ENCODE measurements around the gene OTOG.

Gene OTOG, protein sequence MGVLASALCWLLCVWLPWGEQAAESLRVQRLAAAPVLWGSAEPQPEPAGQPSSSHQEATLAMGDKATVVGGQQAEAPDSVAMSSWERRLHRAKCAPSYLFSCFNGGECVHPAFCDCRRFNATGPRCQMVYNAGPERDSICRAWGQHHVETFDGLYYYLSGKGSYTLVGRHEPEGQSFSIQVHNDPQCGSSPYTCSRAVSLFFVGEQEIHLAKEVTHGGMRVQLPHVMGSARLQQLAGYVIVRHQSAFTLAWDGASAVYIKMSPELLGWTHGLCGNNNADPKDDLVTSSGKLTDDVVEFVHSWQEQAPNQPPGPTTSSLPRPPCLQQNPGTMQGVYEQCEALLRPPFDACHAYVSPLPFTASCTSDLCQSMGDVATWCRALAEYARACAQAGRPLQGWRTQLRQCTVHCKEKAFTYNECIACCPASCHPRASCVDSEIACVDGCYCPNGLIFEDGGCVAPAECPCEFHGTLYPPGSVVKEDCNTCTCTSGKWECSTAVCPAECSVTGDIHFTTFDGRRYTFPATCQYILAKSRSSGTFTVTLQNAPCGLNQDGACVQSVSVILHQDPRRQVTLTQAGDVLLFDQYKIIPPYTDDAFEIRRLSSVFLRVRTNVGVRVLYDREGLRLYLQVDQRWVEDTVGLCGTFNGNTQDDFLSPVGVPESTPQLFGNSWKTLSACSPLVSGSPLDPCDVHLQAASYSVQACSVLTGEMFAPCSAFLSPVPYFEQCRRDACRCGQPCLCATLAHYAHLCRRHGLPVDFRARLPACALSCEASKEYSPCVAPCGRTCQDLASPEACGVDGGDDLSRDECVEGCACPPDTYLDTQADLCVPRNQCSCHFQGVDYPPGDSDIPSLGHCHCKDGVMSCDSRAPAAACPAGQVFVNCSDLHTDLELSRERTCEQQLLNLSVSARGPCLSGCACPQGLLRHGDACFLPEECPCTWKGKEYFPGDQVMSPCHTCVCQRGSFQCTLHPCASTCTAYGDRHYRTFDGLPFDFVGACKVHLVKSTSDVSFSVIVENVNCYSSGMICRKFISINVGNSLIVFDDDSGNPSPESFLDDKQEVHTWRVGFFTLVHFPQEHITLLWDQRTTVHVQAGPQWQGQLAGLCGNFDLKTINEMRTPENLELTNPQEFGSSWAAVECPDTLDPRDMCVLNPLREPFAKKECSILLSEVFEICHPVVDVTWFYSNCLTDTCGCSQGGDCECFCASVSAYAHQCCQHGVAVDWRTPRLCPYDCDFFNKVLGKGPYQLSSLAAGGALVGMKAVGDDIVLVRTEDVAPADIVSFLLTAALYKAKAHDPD (N-terminal part only)

GRCh38 chr11:17547051-17547577 is at the start of gene OTOG:
OTOG (plus strand) TSS chr11:17547259; CDS start chr11:17547373, 114 bp downstream.
- DNase-seq (ENCODE audit: low read depth in 2 of 2): no peak

- DNase-seq (ENCODE audit: low read depth in 2 of 2): no peak
These were observed 49.0 kb upstream of the OTOG start for GRCh38 chr11:17498058-17498457.

- no peak for DNase-seq (ENCODE audit: low read depth in 2 of 2)
These were observed 48.6 kb upstream of the OTOG start for GRCh38 chr11:17498475-17498874.

DNA sequence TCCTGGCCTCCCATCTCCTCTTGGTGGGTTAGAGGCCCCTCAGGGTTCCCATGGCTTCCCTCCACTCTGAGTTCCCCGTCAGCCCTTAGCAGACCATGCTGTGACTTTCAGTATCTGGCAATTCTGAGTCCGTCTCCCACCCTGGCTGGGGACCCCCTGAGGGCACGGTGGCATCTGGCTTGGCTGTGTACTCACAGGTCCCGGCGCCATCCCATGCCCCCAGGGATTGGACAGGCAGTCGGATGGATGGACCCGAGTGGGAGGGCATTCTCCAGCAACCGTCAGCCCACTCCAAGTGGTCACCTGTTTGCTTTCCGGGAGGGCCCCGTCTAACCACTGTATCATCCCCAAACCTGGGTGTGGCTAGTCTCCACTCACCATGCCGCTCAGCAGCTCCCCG is 46.4 kb upstream of the OTOG start:
- no peak for DNase-seq (ENCODE audit: low read depth in 2 of 2)

- DNase-seq (ENCODE audit: low read depth in 2 of 2): no peak
These were observed 44.4 kb upstream of the OTOG start for GRCh38 chr11:17502630-17503029.

DNA sequence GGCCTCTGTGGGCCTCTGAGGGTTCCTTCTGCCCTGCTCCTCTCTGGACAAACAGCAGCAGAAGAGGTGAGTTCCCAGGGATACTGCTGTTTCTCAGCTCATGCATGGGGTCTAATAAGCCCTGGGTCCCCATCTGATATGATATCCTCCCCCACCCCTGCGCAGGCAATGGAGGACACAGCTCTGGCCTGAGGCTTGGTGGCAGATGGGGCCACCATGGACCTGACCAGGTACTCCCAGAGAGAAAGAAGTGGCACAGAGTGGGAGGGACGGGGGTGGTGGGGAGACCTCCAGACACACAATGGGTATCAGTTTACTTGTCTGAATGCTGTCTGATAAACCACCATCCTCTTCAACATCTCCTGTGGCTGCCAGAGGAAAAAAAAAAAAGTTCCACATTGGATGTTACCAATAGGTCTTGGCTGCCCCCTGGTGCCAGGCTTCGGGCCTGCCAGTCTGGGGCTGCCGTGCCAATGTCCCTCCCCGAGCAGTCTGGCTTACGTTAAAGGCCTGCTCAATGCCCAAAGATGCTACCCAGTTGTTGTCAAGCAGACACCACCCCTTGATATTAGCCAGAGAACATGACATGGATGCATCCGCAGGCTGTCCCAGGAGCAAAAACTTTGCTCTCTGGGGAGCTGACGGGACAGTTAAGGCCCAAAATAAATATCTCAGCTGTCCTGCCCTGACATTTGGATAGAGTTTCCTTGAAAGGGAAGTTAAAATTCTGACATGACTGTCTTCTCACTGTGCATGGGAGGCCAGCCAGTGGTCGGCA is 42.5 kb upstream of the OTOG start:
- DNase-seq (ENCODE audit: low read depth in 2 of 2): peak; percentile 46 to 80

- no peak for DNase-seq (ENCODE audit: low read depth in 2 of 2)
These were observed 41.9 kb upstream of the OTOG start for GRCh38 chr11:17505146-17505545.

GRCh38 chr11:17506314-17506713 is 40.7 kb upstream of the OTOG start:
- no peak for DNase-seq (ENCODE audit: low read depth in 2 of 2)

DNA sequence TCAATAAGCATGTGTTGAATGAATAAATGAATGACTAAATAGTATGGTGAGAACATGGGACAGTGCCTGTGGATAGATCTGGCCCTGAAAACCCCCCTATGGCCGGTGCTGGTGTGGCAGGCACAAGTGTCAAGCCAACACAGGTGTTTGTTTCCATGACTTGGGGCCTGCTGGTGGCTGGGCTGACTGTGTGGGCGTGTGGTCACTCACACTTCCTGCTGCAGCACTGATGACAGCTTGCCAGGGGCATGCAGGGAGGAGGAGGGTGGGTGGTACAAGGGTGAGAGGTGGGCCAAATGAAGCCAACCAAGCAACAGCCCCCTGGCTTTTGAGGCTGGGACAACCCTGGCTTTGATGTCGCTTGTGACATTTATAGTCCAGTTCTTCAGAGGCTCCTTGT is 40.1 kb upstream of the OTOG start:
- DNase-seq (ENCODE audit: low read depth in 2 of 2): no peak

DNA sequence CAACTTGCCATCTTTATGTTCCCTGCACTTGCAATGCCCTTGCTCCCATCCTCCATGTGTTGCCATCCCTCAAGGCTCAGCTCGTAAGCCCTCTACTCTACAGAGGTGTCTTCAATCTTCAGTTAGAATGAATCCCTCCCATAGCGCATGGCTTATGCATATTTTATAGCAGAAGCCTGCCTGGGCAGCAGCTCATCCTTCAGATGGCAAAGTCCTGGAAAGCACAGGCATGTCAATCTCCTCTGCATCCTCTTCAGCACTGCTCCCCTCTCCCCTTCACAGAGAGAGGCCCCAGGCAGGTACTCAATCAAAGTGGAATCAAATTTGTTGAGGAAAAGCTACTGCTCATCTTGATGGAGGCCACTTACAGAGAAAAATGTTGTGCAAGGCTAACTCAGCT is 39.3 kb upstream of the OTOG start:
- DNase-seq (ENCODE audit: low read depth in 2 of 2): no peak

DNA sequence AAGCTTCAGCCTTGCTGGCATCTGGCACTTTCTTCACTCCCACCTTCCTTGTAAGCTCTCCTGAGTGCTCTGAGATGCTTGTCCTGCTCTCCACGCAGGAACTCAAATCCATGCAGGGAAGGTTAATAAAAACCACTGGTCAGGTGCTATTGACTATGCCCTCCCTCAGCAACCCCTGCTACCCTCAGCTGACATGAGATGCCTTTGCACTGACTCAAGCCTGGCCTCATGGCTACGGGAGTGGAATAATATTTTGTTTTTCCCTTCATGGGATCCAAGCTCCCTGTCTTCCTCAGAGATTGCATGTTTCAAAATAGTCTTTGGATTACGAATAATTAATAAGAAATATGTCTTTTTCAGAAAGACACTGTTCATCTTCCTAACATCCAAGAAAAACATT is 38.8 kb upstream of the OTOG start:
- DNase-seq (ENCODE audit: low read depth in 2 of 2): no peak

DNA sequence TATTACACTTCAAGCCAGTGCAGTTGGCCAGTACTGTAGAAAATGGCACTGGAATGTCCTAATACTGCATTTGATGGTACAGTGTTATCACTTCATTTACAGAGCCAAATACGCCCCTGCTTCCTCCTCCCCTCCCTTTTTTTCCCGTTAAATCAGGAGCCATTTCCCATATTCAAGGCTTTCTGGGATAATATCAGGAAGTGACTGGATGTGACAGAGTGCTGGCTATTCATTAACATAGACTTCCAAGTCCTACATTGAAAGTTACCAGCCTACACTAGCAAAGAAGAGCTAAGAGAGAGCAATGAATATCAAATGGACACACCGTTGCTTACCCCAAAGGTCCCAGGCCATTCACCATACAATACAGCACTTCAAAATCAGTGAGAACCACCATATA is 38.3 kb upstream of the OTOG start:
- no peak for DNase-seq (ENCODE audit: low read depth in 2 of 2)

DNA sequence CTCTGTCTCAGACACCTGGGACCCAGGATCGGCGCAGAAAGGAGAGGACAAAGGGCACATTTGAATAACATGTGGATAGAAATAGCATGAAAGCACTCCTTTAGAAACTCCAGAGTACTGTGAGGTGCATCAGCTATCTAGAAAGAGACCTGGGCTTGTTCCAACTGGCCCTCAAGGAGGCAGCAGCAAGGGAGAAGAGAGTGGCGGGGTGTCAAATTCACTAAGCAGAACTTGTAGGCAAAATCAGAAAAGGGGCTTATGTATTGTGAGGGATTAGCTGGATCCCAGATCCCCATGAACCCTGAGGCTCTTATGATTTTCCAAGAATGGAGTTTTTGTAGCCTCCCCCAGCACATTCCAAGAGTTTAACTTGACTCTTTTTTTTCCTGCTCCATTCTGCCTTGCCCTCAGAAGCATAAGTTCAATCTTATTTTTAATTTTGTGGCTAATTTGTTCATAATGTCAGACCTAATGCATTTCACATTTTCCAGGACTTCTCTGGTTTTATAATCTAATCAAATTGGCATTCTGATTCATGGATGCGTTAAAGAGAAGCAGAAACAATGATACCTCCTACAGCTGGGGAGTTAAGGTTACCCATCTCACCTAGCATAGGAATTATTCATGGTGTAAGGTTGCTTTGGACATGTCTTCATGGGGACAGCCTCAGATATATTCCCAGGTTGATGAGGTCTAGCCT is 36.4 kb upstream of the OTOG start:
- DNase-seq (ENCODE audit: low read depth in 2 of 2): no peak

GRCh38 chr11:17511571-17511970 is 35.5 kb upstream of the OTOG start:
- DNase-seq (ENCODE audit: low read depth in 2 of 2): no peak

GRCh38 chr11:17512101-17512500 is 35.0 kb upstream of the OTOG start:
- no peak for DNase-seq (ENCODE audit: low read depth in 2 of 2)

DNA sequence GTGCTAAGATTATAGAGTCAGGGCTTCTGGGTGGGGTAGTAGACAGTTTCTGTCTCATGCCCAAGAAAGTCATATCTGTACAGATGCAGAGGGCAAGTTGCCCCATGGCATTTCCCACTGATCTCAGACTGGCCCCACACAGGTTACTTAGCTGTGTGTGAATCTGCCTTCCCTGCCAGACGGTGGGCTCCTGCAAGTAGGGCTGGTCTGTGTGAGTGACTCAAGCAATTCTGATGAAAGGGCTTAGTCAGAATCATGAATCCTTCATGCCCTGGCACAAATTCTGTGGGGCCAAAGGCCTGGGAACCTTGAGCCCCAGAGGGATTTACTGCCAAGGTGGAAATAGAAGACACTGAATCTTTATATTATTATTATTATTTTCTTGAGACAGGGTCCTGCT is 33.2 kb upstream of the OTOG start:
- no peak for DNase-seq (ENCODE audit: low read depth in 2 of 2)

DNA sequence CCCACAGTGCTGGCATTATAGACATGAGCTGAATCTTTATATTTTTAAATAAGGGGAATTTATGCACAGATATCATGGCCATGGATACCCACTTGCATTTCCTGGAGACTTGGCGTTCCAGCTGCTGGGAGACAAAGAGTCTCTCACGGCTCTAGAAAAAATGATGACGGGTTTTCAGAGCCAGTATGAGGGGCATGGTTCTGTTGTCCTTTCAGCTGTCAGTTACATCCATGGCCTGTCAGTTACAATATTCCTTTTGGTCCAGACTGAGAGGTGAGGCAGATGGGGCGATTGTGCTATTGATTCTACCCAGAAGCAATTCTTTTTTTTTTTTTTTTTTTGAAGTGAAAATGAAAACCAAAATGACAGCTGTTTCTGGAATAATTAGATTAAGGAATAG is 32.6 kb upstream of the OTOG start:
- DNase-seq (ENCODE audit: low read depth in 2 of 2): no peak

GRCh38 chr11:17515443-17516176 is 31.4 kb upstream of the OTOG start:
- no peak for DNase-seq (ENCODE audit: low read depth in 2 of 2)

DNA sequence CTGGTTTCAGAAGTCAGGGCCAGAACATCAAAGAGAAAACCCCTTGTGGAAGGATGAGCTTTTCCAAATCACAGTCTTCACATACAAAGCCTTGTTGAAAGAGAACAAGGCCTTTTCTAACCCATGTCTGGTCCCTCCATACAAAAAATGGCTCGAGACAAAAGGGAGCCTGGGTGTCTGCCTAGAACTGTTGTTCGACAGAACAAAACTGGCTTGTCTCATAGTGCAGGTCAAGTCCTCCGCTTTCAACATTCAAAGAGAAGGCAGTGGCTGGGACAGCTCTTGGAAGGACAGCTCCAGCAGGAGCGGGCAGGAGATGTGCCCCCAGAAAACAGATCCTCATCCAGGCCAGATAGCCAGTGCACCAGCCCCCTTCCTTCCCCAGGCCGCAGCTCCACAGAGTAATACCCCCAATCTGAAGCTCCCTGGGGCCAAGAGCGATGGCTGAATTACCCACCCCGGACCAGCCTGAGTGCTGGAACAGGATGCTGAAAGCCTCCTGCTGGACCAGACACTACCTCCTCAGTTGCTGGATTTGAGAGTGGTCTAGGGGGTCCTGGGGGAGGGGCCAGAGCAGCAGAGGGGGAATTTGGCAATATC is 30.4 kb upstream of the OTOG start:
- DNase-seq (ENCODE audit: low read depth in 2 of 2): no peak
